NK-92 (cell line): ENCODE results near the gene C5orf15.
"Not testable (repeated sequence)": the region's sequence is repeated elsewhere in the genome, so short reads cannot be mapped to it uniquely, and the experiment has no call there.

Experiments
- DNase-seq: peaks from one replicate; lab custom pipeline; 2025; ENCODE audit not compliant: unreplicated experiment; lab: John Stamatoyannopoulos, UW

The C5orf15 gene

GRCh38 chr5:133994297-133994989 is 26.0 kb upstream of the C5orf15 start:
- no peak for DNase-seq

GRCh38 chr5:133993185-133993936 is 24.9 kb upstream of the C5orf15 start:
- DNase-seq = no peak

GRCh38 chr5:133992429-133993155 is 24.2 kb upstream of the C5orf15 start:
- DNase-seq = no peak

- no peak for DNase-seq
Measured at GRCh38 chr5:133991171-133991910, 22.9 kb upstream of the C5orf15 start.

GRCh38 chr5:133990396-133990795 is 22.0 kb upstream of the C5orf15 start:
- DNase-seq = no peak

- DNase-seq = no peak
Measured at GRCh38 chr5:133985540-133986180, 17.2 kb upstream of the C5orf15 start.

GRCh38 chr5:133983674-133984073 is 15.2 kb upstream of the C5orf15 start:
- DNase-seq = no peak

GRCh38 chr5:133981714-133982113 is 13.3 kb upstream of the C5orf15 start:
- DNase-seq = no peak

GRCh38 chr5:133980652-133981051 is 12.2 kb upstream of the C5orf15 start:
- DNase-seq = no peak

GRCh38 chr5:133978943-133979342 is 10.5 kb upstream of the C5orf15 start:
- DNase-seq = no peak

- DNase-seq = no peak
Measured at GRCh38 chr5:133977858-133978257, 9.4 kb upstream of the C5orf15 start.

GRCh38 chr5:133977161-133977787 is 8.8 kb upstream of the C5orf15 start:
- no peak for DNase-seq

- DNase-seq = not testable (repeated sequence)
Measured at GRCh38 chr5:133975546-133975945, 7.1 kb upstream of the C5orf15 start.

- DNase-seq = no peak
Measured at GRCh38 chr5:133974142-133974541, 5.7 kb upstream of the C5orf15 start.

GRCh38 chr5:133970325-133970909 is 2.0 kb upstream of the C5orf15 start:
- no peak for DNase-seq

- no peak for DNase-seq
Measured at GRCh38 chr5:133969654-133970324, 1.4 kb upstream of the C5orf15 start.

GRCh38 chr5:133967698-133968203 is 674 bp downstream of the C5orf15 start:
- DNase-seq = no peak

- no peak for DNase-seq
Measured at GRCh38 chr5:133967124-133967523, 1.3 kb downstream of the C5orf15 start.

GRCh38 chr5:133966090-133966489 is 2.3 kb downstream of the C5orf15 start:
- DNase-seq = no peak
